HepG2 (cell line): ENCODE data around the gene NUBP1. TPM values are rescaled to one million over a fixed set of nuclear protein-coding genes. Genes with fewer than 3 reads are reported as not detected.

ENCODE experiments used
- ATF5 ChIP-seq: sonication (generic); formaldehyde crosslinking; IDR thresholded peaks from 2 replicates; pipeline ENCODE4 v1.4.0; 2020; ENCODE audit warnings: mild to moderate bottlenecking, low read depth, missing genetic modification reagents
- JDP2 ChIP-seq: sonication (generic); formaldehyde crosslinking; IDR thresholded peaks from 2 replicates; pipeline ENCODE4 v1.8.1; 2022; ENCODE audit warnings: missing genetic modification reagents, borderline replicate concordance
- NFATC3 ChIP-seq: sonication (generic); formaldehyde crosslinking; IDR thresholded peaks from 2 replicates; pipeline ENCODE4 v1.5.1; 2020; ENCODE audit warnings: mild to moderate bottlenecking, missing genetic modification reagents
- PAXIP1 ChIP-seq: sonication (generic); formaldehyde crosslinking; conservative IDR thresholded peaks from 2 replicates; pipeline ENCODE4 v1.4.0; 2020; ENCODE audit warnings: mild to moderate bottlenecking, missing genetic modification reagents, moderate library complexity
- PRPF4 ChIP-seq: fragments of 200-400 bp; formaldehyde crosslinking; IDR thresholded peaks from 2 replicates; pipeline ENCODE4 v1.6.1; 2016; ENCODE audit warnings: low read length, low read depth; ENCODE audit not compliant: poor library complexity, severe bottlenecking
- RBAK ChIP-seq: sonication (generic); formaldehyde crosslinking; IDR thresholded peaks from 2 replicates; pipeline ENCODE4 v1.5.1; 2020; ENCODE audit warnings: mild to moderate bottlenecking, missing genetic modification reagents
- RXRB ChIP-seq: IDR thresholded peaks from 2 replicates; pipeline ENCODE4 v1.6.1; 2016; ENCODE audit warnings: borderline replicate concordance, missing genetic modification reagents, missing compliant biosample characterization
- TAF1 ChIP-seq: sonication (generic); formaldehyde crosslinking; IDR thresholded peaks from 2 replicates; pipeline ENCODE4 v1.4.0; 2020; ENCODE audit warnings: missing genetic modification reagents
- ZBTB4 ChIP-seq: sonication (generic); formaldehyde crosslinking; IDR thresholded peaks from 2 replicates; pipeline ENCODE4 v1.4.0; 2020; ENCODE audit warnings: missing genetic modification reagents, mild to moderate bottlenecking, borderline replicate concordance
- ZFAT ChIP-seq: sonication (generic); formaldehyde crosslinking; conservative IDR thresholded peaks from 2 replicates; pipeline ENCODE4 v1.8.1; 2023; ENCODE audit warnings: missing genetic modification reagents, inconsistent platforms
- ZFP90 ChIP-seq: sonication (generic); formaldehyde crosslinking; IDR thresholded peaks from 2 replicates; pipeline ENCODE4 v1.8.0; 2022; ENCODE audit warnings: missing genetic modification reagents, mild to moderate bottlenecking, inconsistent platforms, borderline replicate concordance
- ZNF687 ChIP-seq: sonication (generic); formaldehyde crosslinking; IDR thresholded peaks from 2 replicates; pipeline ENCODE4 v1.5.1; 2020; ENCODE audit warnings: mild to moderate bottlenecking, missing genetic modification reagents, moderate library complexity
- polyA plus RNA-seq, 8 experiments: library from polyadenylated mRNA; depleted of rRNA in 3 of 8; stranded (reverse) in 7 of 8; unstranded in 1 of 8; fragments of >200 nt; fragmentation: Illumina TruSeq in 4 of 8; extraction: Trizol in 4 of 8; gene quantifications; 2 replicates each; pipeline versions ENCODE4 v1.2.1 to v1.2.3, GENCODE V29; 2011 to 2016; ENCODE audit warnings: low read depth in 4 of 8, missing spikeins in 1 of 8, mixed read lengths in 1 of 8; ENCODE audit not compliant: insufficient read depth in 1 of 8
- total RNA-seq, 5 experiments: library from RNA; depleted of rRNA; stranded (reverse); fragments of >200 nt; fragmentation: Illumina TruSeq; extraction: Trizol; gene quantifications; 2 replicates each; pipeline ENCODE4 v1.2.3, GENCODE V29; 2016; ENCODE audit warnings: low read depth in 1 of 5

Gene NUBP1
- total and polyA plus RNA-seq, 2 of the 13 experiments (the other 11 are each of a cell fraction or from before 2014, with no cell fraction given), result 53.5 to 70.4 TPM

GRCh38 chr16:10728003-10728887 is 15.4 kb upstream of the NUBP1 start (continued):
- peak; percentile 96 for TF ChIP-seq RXRB (CRISPR knock-in tag)
- TF ChIP-seq ZFAT (CRISPR knock-in tag), result no peak
- TF ChIP-seq ZBTB4 (CRISPR knock-in tag), result peak; percentile 98
- 0 out of 2 replicates have a peak, but pooled peaks have one; percentile 51 for TF ChIP-seq RBAK (CRISPR knock-in tag)
- TF ChIP-seq ATF5 (CRISPR knock-in tag), result no peak
- TF ChIP-seq ZNF687 (CRISPR knock-in tag), result peak; percentile 78
- no peak for TF ChIP-seq NFATC3
- TF ChIP-seq TAF1, result no peak
- TF ChIP-seq PRPF4, result no peak
- peak; percentile 92 for TF ChIP-seq PAXIP1 (CRISPR knock-in tag)
- TF ChIP-seq ZFP90 (CRISPR knock-in tag), result 0 out of 2 replicates have a peak, but pooled peaks have one; percentile 27
- TF ChIP-seq JDP2, result no peak
